Activated naive CD4-positive, alpha-beta T cell treated with anti-CD3 and anti-CD28 coated beads, Interleukin-2, amount 50 U/mL, for 72 hours (primary cell): ENCODE results near the gene ZNF627. TPM values are rescaled to one million over a fixed set of nuclear protein-coding genes. Genes with fewer than 3 reads are reported as not detected.
"Not testable (repeated sequence)": the region's sequence is repeated elsewhere in the genome, so short reads cannot be mapped to it uniquely, and the experiment has no call there.

Experiments
- ATAC-seq, 2 donors: fragments of 150-1000 bp; cut with Tn5 transposase; 2 replicates each; pipeline ENCODE4 v1.10.0; 2021; ENCODE audit warnings: mild to moderate bottlenecking in 2 of 2, moderate library complexity in 2 of 2
- DNase-seq, 2 donors: peaks; one replicate each; pipeline ENCODE4 v3.0.0; 2021 to 2022; ENCODE audit warnings: low spot score in 2 of 2
- H3K27ac Mint-ChIP-seq, 2 donors: one replicate each; pipeline ENCODE4 v1.8.0; 2022; ENCODE audit warnings: mild to moderate bottlenecking in 2 of 2, mixed read lengths in 2 of 2
- H3K36me3 Mint-ChIP-seq, 2 donors: one replicate each; pipeline ENCODE4 v1.8.0; 2022; ENCODE audit warnings: mixed read lengths in 2 of 2
- H3K9me3 Mint-ChIP-seq, 2 donors: one replicate each; pipeline ENCODE4 v1.8.0; 2022; ENCODE audit warnings: mixed read lengths in 2 of 2
- total RNA-seq, 2 donors: library from RNA; stranded (reverse); gene quantifications; one replicate each; pipeline ENCODE4 v1.2.3, GENCODE V29; 2022

Gene ZNF627
- total RNA-seq, result 1 to 10 TPM; 5.8 to 6.7 TPM

GRCh38 chr19:11597202-11598102, at the start of gene ZNF627:
Gene ZNF627 (plus strand): TSS chr19:11597483. CDS start chr19:11597628, 145 bp downstream.
- H3K9me3 Mint-ChIP-seq, result peaks cover 0 to 6% of the 10 kb centered on the region in 2 donors
- ATAC-seq (peak; percentile 99 to 100), DNase-seq (peak; percentile 97)
- peaks cover 0 to 10% of the 10 kb centered on the region in 2 donors for H3K36me3 Mint-ChIP-seq
- peak within 1 kb of the TSS; percentile 90 to 92 for H3K27ac Mint-ChIP-seq

- Mint-ChIP-seq H3K9me3 (no peaks in the 10 kb centered on the region), H3K36me3 (no peaks in the 10 kb centered on the region), H3K27ac (no peak overlapping the region)
- DNase-seq (no peak), ATAC-seq (no peak)
Observed at GRCh38 chr19:11547929-11548700, 49.2 kb upstream of the ZNF627 start.

GRCh38 chr19:11549386-11549953, 47.8 kb upstream of the ZNF627 start:
- H3K27ac Mint-ChIP-seq, result no peak overlapping the region

GRCh38 chr19:11550265-11550664, 47.0 kb upstream of the ZNF627 start:
- peaks cover 0 to 2% of the 10 kb centered on the region in 2 donors for H3K36me3 Mint-ChIP-seq
- no peak overlapping the region for H3K27ac Mint-ChIP-seq
- H3K9me3 Mint-ChIP-seq, result no peaks in the 10 kb centered on the region
- ATAC-seq (no peak), DNase-seq (no peak)

More at GRCh38 chr19:11549386-11549953, 47.8 kb upstream of the ZNF627 start:
- no peaks in the 10 kb centered on the region for H3K36me3 Mint-ChIP-seq
- H3K9me3 Mint-ChIP-seq, result no peaks in the 10 kb centered on the region
- no peak for DNase-seq
- ATAC-seq, result no peak

GRCh38 chr19:11551603-11552235, 45.6 kb upstream of the ZNF627 start:
- DNase-seq, result no peak
- ATAC-seq, result peak in 1 of 2 donors; percentile 42
- Mint-ChIP-seq H3K36me3 (peaks cover 0 to 8% of the 10 kb centered on the region in 2 donors), H3K27ac (no peak overlapping the region), H3K9me3 (no peaks in the 10 kb centered on the region)

- no peak for DNase-seq
- no peak for ATAC-seq
- H3K27ac Mint-ChIP-seq, result no peak overlapping the region
- H3K9me3 Mint-ChIP-seq, result no peaks in the 10 kb centered on the region
- H3K36me3 Mint-ChIP-seq, result peaks cover 2 to 13% of the 10 kb centered on the region in 2 donors
Observed at GRCh38 chr19:11552666-11553372, 44.5 kb upstream of the ZNF627 start.

- Mint-ChIP-seq H3K36me3 (peaks cover 12 to 17% of the 10 kb centered on the region in 2 donors), H3K9me3 (no peaks in the 10 kb centered on the region), H3K27ac (peak overlapping the region in 1 of 2 donors; percentile 66)
- DNase-seq, result no peak
- ATAC-seq, result no peak
Observed at GRCh38 chr19:11554160-11554559, 43.1 kb upstream of the ZNF627 start.

GRCh38 chr19:11555246-11555645, 42.0 kb upstream of the ZNF627 start:
- Mint-ChIP-seq H3K27ac (peak overlapping the region in 1 of 2 donors; percentile 11), H3K9me3 (no peaks in the 10 kb centered on the region), H3K36me3 (peaks cover 17 to 21% of the 10 kb centered on the region in 2 donors)
- ATAC-seq (no peak), DNase-seq (no peak)

- H3K27ac Mint-ChIP-seq, result peak overlapping the region; percentile 23 to 52
Observed at GRCh38 chr19:11556634-11557420, 40.5 kb upstream of the ZNF627 start.

GRCh38 chr19:11558881-11559828, 38.1 kb upstream of the ZNF627 start, which contains the start of gene ELOF1:
Gene ELOF1 (minus strand): TSS chr19:11559230. CDS start chr19:11554347, 4,883 bp downstream.
- no peaks in the 10 kb centered on the region for H3K9me3 Mint-ChIP-seq
- H3K27ac Mint-ChIP-seq, result peak within 1 kb of the TSS; percentile 95 to 98
- ATAC-seq, result peak; percentile 92 to 95
- peaks cover 21% of the 10 kb centered on the region in 2 donors for H3K36me3 Mint-ChIP-seq
- DNase-seq, result peak; percentile 97 to 99

More at GRCh38 chr19:11556634-11557420, 40.5 kb upstream of the ZNF627 start:
- Mint-ChIP-seq H3K36me3 (peaks cover 21% of the 10 kb centered on the region in 2 donors), H3K9me3 (no peaks in the 10 kb centered on the region)
- ATAC-seq (no peak), DNase-seq (no peak)

- Mint-ChIP-seq H3K36me3 (peaks cover 16 to 21% of the 10 kb centered on the region in 2 donors), H3K9me3 (no peaks in the 10 kb centered on the region), H3K27ac (peak overlapping the region; percentile 81 to 95)
- DNase-seq (peak in 1 of 2 donors; percentile 74), ATAC-seq (peak; percentile 65 to 74)
Observed at GRCh38 chr19:11560404-11561051, 36.8 kb upstream of the ZNF627 start.

- DNase-seq, result no peak
- H3K36me3 Mint-ChIP-seq, result peaks cover 13 to 20% of the 10 kb centered on the region in 2 donors
- ATAC-seq, result no peak
- no peaks in the 10 kb centered on the region for H3K9me3 Mint-ChIP-seq
- no peak overlapping the region for H3K27ac Mint-ChIP-seq
Observed at GRCh38 chr19:11563532-11563931, 33.8 kb upstream of the ZNF627 start.

- not testable (repeated sequence) for H3K27ac Mint-ChIP-seq, DNase-seq, H3K9me3 Mint-ChIP-seq, ATAC-seq
- peaks cover 8 to 13% of the 10 kb centered on the region in 2 donors for H3K36me3 Mint-ChIP-seq
Observed at GRCh38 chr19:11564082-11564807, 33.0 kb upstream of the ZNF627 start.
